HG03139 (cell line): ENCODE measurements around the gene GGT7.
"Not testable (repeated sequence)": the region's sequence is repeated elsewhere in the genome, so short reads cannot be mapped to it uniquely, and the experiment has no call there.

Experiments
- ATAC-seq: cut with Tn5 transposase; IDR thresholded peaks from one replicate; pipeline ENCODE4 v1.9.1; 2021; ENCODE audit not compliant: unreplicated experiment

Gene GGT7

DNA sequence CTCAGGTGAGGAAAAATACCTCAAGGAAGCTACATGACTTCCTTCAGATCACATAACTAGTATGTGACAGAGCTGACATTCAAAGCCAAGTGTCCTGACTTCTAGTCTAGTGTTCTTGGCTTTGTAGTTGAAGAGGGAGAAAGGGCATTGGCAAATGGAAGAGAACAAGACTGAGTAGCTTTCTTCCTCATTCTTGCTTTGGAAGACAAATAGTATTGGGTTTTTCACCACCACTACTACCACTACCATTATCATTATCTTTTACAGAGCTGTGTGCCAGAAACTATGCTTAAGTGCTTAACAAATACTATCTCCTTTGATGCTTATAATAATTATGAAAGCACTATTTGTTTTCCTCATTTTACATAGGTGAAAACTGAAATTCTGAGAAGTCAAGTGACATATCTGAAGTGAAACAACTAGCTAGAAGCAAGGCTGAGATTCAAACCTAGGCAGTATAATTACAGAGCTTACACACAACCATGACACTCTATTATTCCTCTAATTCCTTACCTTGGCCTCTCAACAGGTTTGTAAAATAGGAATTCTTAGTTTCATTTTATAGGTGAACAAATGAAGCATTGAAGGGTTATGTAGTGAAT is 10.5 kb upstream of the GGT7 start:
- ATAC-seq, result no peak

DNA sequence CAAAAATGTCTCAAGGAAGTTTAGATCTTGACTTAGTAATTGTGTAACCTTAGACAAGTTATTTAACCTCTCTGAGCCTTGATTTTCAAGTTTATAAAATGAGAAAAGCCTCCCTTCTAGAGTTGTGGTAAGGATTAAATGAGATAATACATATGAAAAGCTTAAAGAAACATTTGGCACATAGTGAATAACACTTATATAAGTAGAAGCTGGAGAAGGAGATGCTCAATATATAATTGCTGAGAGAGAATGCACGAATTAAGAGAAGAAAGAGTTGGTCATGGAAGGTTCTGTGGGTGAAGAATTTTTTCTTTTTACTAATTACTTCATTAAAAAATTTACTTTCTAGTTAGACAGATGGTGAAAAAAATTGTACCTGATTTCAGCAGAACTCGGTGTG is 9.0 kb upstream of the GGT7 start:
- no peak for ATAC-seq

DNA sequence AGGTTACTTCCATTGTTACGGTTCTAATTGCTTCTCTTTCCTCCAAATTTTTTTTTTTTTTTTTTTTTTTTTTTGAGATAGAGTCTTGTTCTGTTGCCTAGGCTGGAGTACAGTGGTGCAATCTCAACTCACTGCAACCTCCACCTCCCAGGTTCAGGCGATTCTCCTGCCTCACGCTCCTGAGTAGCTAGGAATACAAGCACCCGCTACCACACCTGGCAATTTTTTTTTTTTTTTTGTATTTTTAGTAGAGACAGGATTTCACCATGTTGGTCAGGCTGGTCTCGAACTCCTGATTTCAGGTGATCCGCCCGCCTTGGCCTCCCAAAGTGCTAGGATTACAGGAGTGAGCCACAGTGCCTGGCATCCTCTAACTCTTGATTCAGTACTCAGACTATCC is 8.3 kb upstream of the GGT7 start:
- not testable (repeated sequence) for ATAC-seq

DNA sequence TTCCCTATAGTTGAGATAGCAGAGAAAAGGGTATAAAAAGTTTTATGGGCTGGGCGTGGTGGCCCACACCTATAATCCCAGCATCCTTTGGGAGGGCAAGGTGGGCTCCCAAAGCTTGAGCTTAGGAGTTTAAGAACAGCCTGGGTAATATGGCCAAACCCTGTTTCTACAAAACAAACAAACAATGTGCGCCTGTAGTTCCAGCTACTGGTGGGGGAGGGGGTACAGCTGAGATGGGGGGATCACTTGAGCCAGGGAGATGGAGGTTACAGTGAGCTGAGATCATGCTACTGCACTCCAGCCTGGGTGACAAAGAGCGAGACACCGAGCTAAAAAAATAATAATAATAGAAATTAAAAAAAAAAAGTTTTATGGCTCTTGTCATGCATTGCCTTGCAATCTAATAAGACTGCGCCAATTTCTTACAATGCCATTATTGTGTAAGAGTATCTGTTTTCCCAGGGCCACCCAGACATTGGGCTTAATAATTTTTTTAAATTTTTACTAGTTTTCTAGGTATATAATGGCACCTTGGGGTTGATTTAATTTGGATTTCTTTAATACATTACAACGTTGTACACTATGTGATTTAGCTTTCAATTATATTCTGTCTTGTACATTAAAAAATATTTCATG is 7.7 kb upstream of the GGT7 start:
- ATAC-seq, result no peak

DNA sequence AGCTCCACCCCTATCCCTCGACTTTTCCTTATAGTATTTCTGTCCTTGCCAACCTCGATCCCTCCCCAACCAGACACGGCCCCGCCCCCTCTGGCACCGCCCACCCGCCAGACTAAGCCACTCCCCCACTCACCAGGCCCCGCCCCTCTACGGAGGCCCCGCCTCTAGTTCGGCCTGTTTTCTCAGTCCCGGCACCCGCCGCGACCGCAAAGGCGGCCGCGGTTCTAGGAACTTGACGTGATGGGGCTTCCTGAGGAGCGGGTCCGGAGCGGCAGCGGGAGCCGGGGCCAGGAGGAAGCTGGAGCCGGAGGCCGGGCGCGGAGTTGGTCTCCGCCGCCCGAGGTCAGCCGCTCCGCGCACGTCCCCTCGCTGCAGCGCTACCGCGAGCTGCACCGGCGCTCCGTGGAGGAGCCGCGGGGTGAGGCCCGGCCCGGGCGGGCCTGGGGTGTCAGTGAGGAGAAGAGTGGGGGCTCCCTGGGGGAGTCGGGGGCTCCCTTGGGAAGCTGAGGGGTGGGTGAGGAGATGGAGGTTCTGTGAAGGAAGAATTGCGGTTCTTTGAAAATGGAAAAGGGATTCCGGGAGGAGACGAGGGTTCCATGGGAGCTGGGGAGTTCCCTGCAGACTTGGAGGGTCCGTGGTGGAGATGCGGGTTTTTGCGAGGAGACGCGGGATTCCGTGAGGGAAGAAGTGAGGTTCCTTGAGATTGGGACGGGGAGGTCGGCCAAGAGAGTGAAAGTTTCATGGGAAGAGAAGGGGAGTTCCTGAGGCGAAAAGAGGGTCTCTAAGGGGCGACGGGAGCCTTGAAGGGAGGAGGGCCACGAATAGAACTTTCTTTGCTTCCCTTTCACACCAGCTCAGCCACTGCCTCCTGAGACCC is 4.0 kb upstream of the GGT7 start, which contains the start of gene ACSS2:
Gene ACSS2 (plus strand): TSS at position 207 of the 877 bp plus-strand sequence. CDS start 34 bp downstream, at position 241.
- ATAC-seq, result peak; percentile 13

DNA sequence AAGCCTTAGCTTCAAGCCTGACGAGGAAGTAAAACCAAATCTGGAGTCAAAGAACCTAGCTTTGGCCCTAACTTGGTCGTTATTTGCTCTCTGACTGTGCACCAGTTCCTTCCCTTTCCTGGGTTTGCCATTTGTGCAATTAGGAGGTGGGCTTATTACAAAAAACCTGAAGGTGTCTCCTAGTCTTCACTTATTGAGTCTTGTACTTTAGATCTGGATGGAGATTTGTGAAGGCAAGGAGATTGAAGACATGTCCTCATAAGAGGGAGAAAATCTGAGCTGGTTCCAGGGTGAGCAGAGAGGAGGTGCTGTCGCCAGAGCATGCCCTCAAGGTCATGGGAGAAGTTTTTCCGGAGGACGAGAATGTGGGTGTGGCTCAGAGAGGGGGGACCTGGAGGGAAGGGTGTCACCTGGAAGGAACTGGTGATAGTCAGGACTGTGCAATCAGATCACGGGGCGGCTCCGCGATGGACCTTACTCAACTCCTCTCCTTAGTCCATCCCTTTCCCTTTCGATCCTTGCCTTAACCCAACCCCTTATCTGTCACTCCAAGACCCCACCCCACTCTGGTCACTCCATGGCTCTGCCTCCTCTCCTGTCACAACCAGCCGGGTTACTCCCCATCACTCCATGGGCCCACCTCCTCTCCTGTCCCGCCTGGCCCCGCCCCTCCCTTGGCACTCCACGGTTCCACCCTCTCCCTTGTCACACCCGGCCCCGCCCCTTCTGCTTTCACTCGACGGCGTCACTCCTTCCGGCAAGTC is 3.2 kb upstream of the GGT7 start:
- peak; percentile 60 for ATAC-seq

DNA sequence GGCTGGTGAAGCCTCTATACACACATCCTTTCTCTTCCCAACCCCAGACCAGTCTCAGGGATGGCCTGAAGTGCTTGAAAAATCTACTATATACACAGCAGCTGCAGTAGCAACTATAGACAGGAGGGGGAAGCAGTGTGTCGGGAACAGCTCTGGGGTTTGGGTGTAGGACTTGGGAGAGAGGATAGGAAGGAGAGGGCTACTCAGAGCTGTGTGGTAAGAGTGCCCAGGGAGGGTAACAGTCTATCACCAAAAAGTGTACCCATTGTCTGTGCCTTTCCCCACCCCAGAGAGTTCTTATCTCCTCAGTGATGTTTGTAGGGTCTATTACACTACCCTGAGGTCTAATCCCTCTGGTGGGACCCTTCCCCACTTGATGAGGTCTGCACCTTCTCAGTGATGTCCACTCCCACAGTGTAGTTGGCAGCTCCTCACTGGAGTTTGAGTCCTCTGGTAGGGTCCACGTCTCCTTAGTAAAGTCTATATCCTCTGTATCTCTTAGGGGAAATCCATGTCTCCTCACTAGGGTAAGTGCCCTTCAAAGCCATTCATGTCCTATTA is 1.5 kb upstream of the GGT7 start:
- no peak for ATAC-seq

DNA sequence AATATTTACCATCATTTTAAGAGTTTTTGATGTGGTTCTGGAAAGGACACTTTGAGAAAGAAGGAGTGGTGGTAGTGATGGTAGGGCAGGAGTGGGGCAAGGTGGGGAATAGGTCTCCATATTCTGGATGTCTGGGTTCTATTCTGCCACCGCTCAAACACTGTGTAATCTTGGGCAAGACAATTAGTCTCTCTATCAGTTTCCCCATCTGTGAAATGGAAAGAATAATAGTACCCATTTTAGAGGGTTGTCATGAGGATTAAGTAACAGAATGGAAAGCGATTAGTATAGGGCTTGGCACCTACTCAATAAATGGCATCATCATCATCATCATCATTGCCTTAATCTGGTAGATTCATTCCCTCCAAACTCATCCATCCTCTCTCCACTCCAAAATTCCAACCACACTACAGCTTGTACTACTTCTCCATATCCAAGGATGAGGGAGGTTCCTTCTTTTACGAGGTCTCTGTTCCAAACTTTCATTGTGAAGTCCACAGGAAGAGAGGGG is 982 bp upstream of the GGT7 start:
- ATAC-seq, result no peak

DNA sequence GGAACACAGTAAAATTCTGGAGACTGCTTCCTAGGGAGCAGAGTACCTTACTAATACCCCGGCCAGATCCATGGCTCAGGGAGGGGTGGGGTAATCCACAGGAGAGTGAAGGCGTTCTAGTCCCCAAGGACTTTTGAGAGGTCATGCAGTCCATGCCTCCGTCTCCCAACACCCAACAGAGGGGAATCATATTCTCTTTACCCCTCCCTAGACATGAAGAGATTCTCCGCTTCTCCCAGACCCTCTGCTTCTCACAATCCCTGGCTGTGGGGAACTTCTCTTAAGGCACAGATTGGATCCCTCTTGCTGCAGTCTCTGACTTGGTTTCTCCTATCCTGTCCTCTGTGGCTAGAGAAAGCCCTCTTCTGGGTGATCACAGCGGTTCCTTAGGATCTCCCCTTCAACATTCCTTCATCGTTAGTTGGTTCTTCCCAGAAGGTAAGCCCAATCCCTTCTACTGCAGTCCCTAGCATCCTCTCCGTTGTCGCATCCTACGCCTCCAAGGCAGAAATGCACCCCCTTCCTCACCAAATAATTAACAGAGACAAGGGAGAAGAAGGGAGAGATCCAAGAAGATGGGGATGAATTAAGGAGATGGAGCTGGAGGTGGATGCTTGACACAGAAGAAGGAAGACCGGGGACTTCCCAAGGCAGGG is 562 bp downstream of the GGT7 start:
- ATAC-seq, result no peak

DNA sequence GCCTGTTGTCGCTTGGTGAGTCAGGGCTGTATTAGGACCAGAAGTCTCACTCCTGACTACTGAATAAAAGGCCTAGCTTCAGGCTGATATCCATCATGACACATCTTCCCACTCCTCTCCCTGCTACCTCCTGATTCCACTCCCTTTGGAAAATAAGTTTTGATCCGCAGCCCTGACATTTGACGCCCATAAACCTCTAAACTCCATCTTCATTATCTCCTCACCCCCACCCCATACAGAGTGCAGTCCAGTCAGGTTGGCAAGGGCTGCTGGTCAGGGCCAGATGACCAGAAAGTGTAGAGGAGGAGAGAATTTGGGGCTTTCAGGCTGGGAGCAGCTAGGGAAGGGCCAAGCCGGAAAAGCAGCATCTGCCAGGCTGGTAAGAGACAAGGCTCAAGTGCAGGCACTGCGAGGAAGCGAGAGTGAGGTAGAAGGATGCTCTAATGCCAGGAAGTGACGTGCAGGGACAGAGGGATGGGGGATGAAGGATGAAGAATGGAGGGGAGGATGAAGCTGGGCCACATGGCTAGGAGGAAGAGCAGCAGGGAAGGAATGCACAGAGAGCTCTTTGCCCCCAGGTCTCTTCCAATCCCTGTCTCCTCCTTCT is 1.2 kb downstream of the GGT7 start:
- no peak for ATAC-seq

DNA sequence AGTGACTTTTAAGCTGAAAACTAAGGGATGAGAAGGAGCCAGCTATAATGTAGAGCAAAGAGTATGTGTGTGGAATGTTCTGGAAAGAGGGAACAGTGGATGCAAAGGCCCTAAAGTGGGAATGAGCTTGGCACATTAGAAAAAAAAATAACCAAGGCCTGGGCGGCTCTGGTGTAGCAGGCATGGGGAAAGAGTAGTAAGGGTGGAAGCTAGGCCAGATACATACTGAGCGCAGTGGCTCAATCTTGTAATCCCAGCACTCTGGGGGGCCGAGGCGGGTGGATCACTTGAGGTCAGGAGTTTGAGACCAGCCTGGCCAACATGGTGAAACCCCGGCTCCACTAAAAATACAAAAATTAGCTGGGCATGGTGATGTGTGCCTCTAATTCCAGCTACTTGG is 8.4 kb downstream of the GGT7 start:
- no peak for ATAC-seq

DNA sequence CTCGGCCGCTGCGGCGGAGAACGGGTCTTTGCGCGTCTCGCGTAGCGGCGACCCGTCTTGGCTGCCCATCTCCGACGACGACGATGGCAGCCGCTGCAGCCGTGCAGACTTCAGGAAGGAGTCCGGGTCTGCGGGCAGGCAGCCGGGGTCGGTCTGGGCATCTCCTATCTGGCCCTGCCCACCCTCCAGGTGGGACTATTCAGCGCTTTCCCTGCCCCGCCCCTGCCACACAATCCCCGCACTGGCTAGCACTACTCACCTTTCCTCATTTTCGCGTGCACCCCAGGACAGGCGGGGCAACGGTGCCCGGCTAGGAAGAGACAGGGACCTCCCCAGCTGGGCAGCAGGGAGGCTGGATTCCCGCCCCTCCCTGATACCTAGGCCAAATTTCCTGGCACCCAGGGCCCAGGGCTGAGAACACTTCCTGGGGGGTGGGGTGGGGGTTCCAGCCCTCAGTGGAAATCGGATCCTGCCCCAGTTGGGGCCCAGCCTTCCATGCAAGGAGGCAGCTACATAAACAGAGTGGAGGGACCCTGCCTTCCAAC is 9.2 kb downstream of the GGT7 start:
- no peak for ATAC-seq

DNA sequence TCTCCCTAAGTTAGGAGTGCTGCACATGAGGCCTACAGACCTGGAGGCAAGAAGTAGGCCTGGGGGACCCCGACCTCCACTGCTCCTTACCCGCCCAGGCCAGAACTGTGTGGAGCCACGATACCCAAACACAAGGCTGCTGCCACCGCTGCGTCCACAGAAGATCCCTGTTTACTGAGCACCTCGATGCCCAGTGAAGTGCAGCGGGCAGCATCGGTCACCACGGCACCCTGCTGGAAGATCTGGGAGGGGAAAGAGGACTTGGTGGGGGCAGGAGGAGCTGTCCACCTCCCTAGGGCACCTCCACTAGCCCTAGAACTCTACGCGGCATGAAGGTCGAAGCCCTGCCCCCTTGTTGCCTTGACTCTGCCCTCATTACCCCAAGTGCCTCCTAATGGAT is 9.9 kb downstream of the GGT7 start:
- ATAC-seq, result no peak

DNA sequence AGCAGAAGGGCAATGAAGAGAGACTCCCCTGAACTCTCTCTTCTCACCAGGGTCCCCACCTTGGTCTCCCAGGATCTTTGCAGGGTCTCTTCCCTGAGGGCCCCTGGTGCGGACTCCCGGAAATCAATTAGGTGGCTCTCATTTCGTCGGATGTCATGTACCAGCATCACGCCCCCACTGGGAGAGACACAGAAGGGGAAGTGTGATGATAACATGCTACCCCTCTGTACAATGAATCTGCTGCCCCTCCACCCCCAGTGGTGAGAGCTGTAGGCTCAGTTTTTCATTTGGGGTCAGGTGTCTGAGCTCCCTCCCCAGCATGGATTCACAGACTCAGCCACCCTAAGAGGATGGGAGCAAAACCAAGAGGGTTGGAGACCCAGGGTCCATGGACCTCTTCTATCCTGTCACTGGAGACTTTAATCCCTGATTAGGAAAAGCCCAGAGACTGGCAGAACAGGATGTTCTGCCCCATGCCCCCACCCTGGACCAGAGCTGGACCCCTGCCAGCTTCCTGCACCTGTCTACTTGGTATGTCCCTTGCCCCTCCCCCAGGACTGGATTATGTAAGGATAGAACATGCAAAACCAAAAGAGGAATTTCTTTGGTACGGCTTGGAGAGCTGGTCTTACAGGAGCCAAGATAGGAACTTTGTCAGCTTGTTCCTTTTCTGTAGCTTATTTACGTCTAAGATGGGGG is 11.1 kb downstream of the GGT7 start:
- no peak for ATAC-seq

DNA sequence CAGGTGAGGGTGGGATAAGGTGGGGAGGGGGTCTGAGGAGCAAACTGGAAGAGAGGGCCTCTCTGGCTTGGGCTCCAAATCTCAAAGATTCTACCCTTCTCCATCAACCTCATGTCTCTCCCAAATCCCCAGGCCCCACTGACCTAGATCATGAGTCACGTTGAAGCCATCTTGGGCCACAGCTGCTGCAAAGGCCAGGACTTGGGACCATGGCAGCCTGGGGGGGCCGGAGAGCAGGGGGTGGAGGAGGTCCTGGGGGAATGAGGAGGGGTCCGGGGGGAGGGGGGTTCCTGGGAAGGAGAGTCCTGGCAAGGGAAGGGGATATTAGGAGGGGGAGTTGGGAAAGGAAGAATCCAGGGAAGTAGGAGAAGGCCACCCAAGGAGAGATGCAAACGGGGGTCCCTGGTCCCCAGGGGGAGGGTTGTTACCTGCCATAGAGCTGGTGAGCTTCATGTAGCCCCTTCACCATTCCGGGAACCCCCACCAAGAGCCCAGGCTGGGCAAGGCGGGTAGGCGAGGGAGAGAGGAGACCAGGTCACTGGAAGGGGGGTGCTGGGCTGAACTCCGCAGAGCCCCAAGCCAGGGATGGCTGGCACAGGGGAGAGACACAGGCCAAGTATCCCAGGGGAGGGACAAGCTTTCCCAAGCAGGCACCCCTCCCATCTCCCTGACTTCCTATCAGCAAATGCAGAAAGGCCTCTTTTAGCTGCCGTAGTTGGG is 12.7 kb downstream of the GGT7 start:
- no peak for ATAC-seq

DNA sequence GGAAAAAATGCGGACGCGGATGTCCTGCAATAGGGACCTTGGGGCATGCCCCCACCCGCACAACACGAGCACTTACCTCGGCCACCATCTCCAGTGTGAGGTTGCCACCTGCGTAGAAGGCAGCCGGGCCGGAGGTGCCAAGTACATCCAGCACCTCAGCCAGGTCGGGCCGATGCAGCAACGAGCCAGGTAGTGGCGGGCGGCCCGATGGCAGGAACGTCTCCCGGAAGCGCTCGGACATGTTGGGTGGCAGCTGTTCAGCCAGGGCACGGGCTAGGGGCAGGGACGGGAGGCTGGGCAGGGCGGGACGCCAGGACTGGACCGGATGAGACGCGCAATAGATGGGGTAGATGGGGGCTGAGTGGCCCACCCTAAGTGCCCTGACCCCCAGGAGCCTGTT is 13.3 kb downstream of the GGT7 start:
- no peak for ATAC-seq

DNA sequence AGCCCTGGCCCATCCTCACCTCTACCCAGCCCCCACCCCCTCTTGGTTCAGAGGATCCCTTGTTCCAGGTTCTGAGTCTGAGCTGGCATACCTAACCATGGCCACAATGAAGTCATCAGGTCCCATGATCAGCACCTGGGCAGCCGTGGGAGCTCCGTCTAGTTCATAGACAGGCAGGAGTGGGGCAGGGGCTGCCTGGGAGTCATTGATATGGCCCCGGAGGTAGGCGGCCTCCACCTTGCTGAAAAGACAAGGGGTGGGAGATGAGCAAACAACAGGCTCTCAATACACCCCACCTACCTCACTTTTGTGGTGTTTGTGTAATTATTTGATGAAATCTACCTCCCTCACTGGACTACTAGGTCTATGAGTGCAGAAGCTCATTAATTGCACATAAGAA is 20.4 kb downstream of the GGT7 start:
- ATAC-seq, result no peak

DNA sequence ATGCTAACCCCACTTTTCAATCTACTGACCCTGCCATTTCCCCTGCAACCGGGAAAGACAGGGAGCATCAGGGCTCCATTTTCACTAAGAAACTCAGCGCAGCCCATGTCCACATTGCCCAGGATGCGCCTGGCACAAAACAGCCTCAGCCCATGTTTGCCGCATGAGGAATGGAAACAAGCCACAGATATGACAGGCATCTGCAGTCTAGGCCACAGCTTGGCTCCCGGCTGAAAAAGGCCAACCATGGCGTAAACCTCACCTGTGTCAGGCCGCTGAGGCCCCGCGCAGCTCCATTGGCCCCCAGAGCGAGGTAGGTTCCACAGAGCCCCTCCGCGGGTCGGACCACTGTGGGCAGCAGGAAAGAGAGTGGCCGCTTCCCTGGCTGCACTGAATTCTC is 21.7 kb downstream of the GGT7 start:
- ATAC-seq, result no peak
